NCI-H2029 treated with DMSO at 0.1 percent for 48 hours (cell line): ENCODE data around the gene TMEM150A.
A peak's percentile ranks its signal among the peaks of the same experiment; 100 is the strongest.
"Not testable (repeated sequence)": the region's sequence is repeated elsewhere in the genome, so short reads cannot be mapped to it uniquely, and the experiment has no call there.

ENCODE experiments used
- DNase-seq: peaks from one replicate; lab custom pipeline; 2025; lab: John Stamatoyannopoulos, UW

The TMEM150A gene

GRCh38 chr2:85593023-85593422 lies 9.5 kb downstream of the TMEM150A start:
- no peak for DNase-seq

GRCh38 chr2:85592299-85592698 lies 10.2 kb downstream of the TMEM150A start:
- not testable (repeated sequence) for DNase-seq

- DNase-seq: no peak
These were observed 10.9 kb downstream of the TMEM150A start for GRCh38 chr2:85591563-85591962.

GRCh38 chr2:85590950-85591349 lies 11.5 kb downstream of the TMEM150A start:
- no peak for DNase-seq

- peak; percentile 27 for DNase-seq
These were observed 12.3 kb downstream of the TMEM150A start for GRCh38 chr2:85589982-85590791.

GRCh38 chr2:85589181-85589580 lies 13.3 kb downstream of the TMEM150A start:
- no peak for DNase-seq

- DNase-seq: no peak
These were observed 13.9 kb downstream of the TMEM150A start for GRCh38 chr2:85588645-85589044.

- DNase-seq: no peak
These were observed 14.3 kb downstream of the TMEM150A start for GRCh38 chr2:85588236-85588635.

GRCh38 chr2:85585781-85586105 lies 16.8 kb downstream of the TMEM150A start:
- DNase-seq: no peak

GRCh38 chr2:85584857-85585780 lies 17.4 kb downstream of the TMEM150A start:
- no peak for DNase-seq

GRCh38 chr2:85584354-85584856 lies 18.1 kb downstream of the TMEM150A start, which contains the start of gene VAMP5:
Gene VAMP5, plus strand, starts transcription at chr2:85584431. Its CDS starts 60 bp downstream, at chr2:85584491.
- no peak for DNase-seq

- no peak for DNase-seq
These were observed 18.7 kb downstream of the TMEM150A start for GRCh38 chr2:85583667-85584353.

- DNase-seq: no peak
These were observed 20.0 kb downstream of the TMEM150A start for GRCh38 chr2:85582492-85582891.

- no peak for DNase-seq
These were observed 22.3 kb downstream of the TMEM150A start for GRCh38 chr2:85580206-85580605.

- no peak for DNase-seq
These were observed 23.1 kb downstream of the TMEM150A start for GRCh38 chr2:85579266-85579935.

GRCh38 chr2:85578243-85579180 lies 24.0 kb downstream of the TMEM150A start:
- no peak for DNase-seq

GRCh38 chr2:85577386-85578242 lies 24.9 kb downstream of the TMEM150A start, which contains the start of gene VAMP8:
Gene VAMP8, plus strand, starts transcription at chr2:85577586. Its CDS starts 61 bp downstream, at chr2:85577647.
- no peak for DNase-seq

- DNase-seq: no peak
These were observed 25.5 kb downstream of the TMEM150A start for GRCh38 chr2:85577063-85577385.

GRCh38 chr2:85575739-85576138 lies 26.8 kb downstream of the TMEM150A start:
- no peak for DNase-seq
